Measurements from ENCODE around the gene C1orf35.

DNA sequence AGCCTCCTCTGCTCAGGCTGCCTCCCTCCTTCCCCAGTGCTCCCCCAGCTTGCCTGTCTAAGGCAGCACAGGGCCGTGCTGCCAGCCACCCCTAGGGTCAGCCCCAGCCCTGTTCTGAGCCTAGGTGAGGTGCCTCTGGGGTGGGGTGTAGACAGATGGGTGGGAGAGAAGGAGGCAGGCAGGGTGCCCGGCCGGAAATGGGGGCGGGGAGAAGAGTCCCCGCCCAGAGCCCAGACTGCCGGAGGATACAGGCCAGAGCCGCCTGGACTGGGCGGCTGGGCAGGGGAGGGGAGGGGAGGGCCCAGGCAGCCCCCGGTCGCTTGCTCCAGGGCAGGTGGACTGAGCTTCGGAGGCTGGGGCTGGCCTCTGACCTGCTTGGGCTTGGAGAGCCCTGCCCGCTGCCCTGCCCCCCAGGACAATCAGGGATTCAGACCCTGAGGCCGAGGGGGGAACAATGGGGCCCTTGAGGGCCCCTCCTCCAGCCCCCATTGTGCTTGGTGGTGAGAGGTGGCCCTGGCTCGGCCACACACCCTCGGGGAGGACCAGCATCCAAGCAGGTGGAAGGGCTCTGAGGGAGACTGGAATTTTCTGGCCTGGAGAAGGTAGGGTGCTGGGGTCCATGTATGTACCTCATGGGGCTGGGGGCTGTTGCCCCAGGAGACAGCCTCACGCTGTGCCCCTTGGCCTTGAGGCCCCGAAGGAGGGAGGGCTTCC is 46.4 kb upstream of the C1orf35 start, which contains the start of gene GJC2:
- TF ChIP-seq, protein P1, sequence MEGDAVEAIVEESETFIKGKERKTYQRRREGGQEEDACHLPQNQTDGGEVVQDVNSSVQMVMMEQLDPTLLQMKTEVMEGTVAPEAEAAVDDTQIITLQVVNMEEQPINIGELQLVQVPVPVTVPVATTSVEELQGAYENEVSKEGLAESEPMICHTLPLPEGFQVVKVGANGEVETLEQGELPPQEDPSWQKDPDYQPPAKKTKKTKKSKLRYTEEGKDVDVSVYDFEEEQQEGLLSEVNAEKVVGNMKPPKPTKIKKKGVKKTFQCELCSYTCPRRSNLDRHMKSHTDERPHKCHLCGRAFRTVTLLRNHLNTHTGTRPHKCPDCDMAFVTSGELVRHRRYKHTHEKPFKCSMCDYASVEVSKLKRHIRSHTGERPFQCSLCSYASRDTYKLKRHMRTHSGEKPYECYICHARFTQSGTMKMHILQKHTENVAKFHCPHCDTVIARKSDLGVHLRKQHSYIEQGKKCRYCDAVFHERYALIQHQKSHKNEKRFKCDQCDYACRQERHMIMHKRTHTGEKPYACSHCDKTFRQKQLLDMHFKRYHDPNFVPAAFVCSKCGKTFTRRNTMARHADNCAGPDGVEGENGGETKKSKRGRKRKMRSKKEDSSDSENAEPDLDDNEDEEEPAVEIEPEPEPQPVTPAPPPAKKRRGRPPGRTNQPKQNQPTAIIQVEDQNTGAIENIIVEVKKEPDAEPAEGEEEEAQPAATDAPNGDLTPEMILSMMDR (IDR thresholded peaks at IDR 0.05) = no peak
- TF ChIP-seq POLR2A (IDR thresholded peaks at IDR 0.05) = no peak

Measured in adrenal gland (tissue), 5 donors.